Mesendoderm (in vitro differentiated cells): Measurements from ENCODE around the gene TSPAN10.
"Not testable (repeated sequence)": the region's sequence is repeated elsewhere in the genome, so short reads cannot be mapped to it uniquely, and the experiment has no call there.

Source experiments
- DNase-seq: peaks from one replicate; pipeline ENCODE4 v3.0.0; 2013
- H2AK5ac ChIP-seq: 2 replicates; pipeline ENCODE4 v1.6.1; 2013; ENCODE audit warnings: low read length, inconsistent platforms
- H2BK120ac ChIP-seq: 2 replicates; pipeline ENCODE4 v1.6.1; 2013; ENCODE audit warnings: low read depth, mild to moderate bottlenecking, low read length, moderate library complexity, mixed read lengths
- H2BK15ac ChIP-seq: replicated peaks from 2 replicates; pipeline ENCODE4 v1.6.1; 2013; ENCODE audit warnings: low read depth, mild to moderate bottlenecking, moderate library complexity
- H2BK5ac ChIP-seq: 2 replicates; pipeline ENCODE4 v1.6.1; 2013; ENCODE audit warnings: low read length, inconsistent platforms
- H3K18ac ChIP-seq: 2 replicates; pipeline ENCODE4 v1.6.1; 2013; ENCODE audit warnings: mild to moderate bottlenecking, low read length, mixed read lengths
- H3K23ac ChIP-seq: one replicate; pipeline ENCODE4 v1.6.1; 2013; ENCODE audit warnings: low read length
- H3K27ac ChIP-seq: 2 replicates; pipeline ENCODE4 v1.5.1; 2013; ENCODE audit warnings: low read depth, mild to moderate bottlenecking, inconsistent platforms, low read length, moderate library complexity
- H3K27me3 ChIP-seq: 2 replicates; pipeline ENCODE4 v1.6.1; 2013; ENCODE audit warnings: low read length, control low read depth, mild to moderate bottlenecking, inconsistent platforms; ENCODE audit not compliant: insufficient read depth, poor library complexity
- H3K36me3 ChIP-seq: 2 replicates; pipeline ENCODE4 v1.6.1; 2013; ENCODE audit warnings: low read length, inconsistent platforms; ENCODE audit not compliant: control insufficient read depth, insufficient read depth
- H3K4ac ChIP-seq: one replicate; pipeline ENCODE4 v1.6.1; 2013; ENCODE audit warnings: low read depth, mild to moderate bottlenecking, low read length, moderate library complexity
- H3K4me1 ChIP-seq: 2 replicates; pipeline ENCODE4 v1.6.1; 2013; ENCODE audit warnings: low read depth, low read length, inconsistent platforms; ENCODE audit not compliant: control insufficient read depth
- H3K4me2 ChIP-seq: 2 replicates; pipeline ENCODE4 v1.6.1; 2013; ENCODE audit warnings: low read length
- H3K4me3 ChIP-seq: 2 replicates; pipeline ENCODE4 v1.5.1; 2013; ENCODE audit warnings: mild to moderate bottlenecking, low read length
- H3K56ac ChIP-seq: one replicate; pipeline ENCODE4 v1.6.1; 2013; ENCODE audit warnings: low read length
- H3K79me1 ChIP-seq: 2 replicates; pipeline ENCODE4 v1.6.1; 2013; ENCODE audit warnings: low read length, inconsistent platforms
- H3K79me2 ChIP-seq: 2 replicates; pipeline ENCODE4 v1.6.1; 2013; ENCODE audit warnings: mild to moderate bottlenecking, low read length; ENCODE audit not compliant: control insufficient read depth, insufficient read depth
- H3K9ac ChIP-seq: 2 replicates; pipeline ENCODE4 v1.6.1; 2013; ENCODE audit warnings: low read length, inconsistent platforms
- H4K5ac ChIP-seq: one replicate; pipeline ENCODE4 v1.6.1; 2013; ENCODE audit warnings: low read length
- H4K8ac ChIP-seq: one replicate; pipeline ENCODE4 v1.6.1; 2013; ENCODE audit warnings: low read depth, mild to moderate bottlenecking, control low read depth, low read length, moderate library complexity
- WGBS: extraction: QIAGEN DNeasy Blood & Tissue Kit; methylation state at CpG from one replicate; pipeline ENCODE4 v1.1.7; 2013; ENCODE audit warnings: low lambda C conversion rate, missing lambda C conversion rate; ENCODE audit not compliant: insufficient coverage; ENCODE audit errors: extremely low coverage; 5-methylcytosine and 5-hydroxymethylcytosine counted together

Gene TSPAN10

GRCh38 chr17:81618307-81618706, 18.7 kb upstream of the TSPAN10 start:
- not testable (repeated sequence) for H3K18ac ChIP-seq, H3K9ac ChIP-seq, H4K8ac ChIP-seq, H3K27me3 ChIP-seq, H3K4me2 ChIP-seq, H3K4me1 ChIP-seq, DNase-seq, H2BK5ac ChIP-seq, H4K5ac ChIP-seq, H3K4ac ChIP-seq, H2BK15ac ChIP-seq, H3K4me3 ChIP-seq, H2BK120ac ChIP-seq, H3K56ac ChIP-seq, H2AK5ac ChIP-seq, H3K27ac ChIP-seq, H3K23ac ChIP-seq
- Histone ChIP-seq H3K79me1 (peaks cover 10% of the 10 kb centered on the region), H3K36me3 (peaks cover 16% of the 10 kb centered on the region), H3K79me2 (peaks cover 18% of the 10 kb centered on the region)
- no CpG with 5 or more reads among the region's 36 CpGs for WGBS

- no peak overlapping the region for H3K56ac ChIP-seq
- H3K9ac ChIP-seq, result no peak overlapping the region
- no peak overlapping the region for H4K5ac ChIP-seq
- H3K4ac ChIP-seq, result no peak overlapping the region
- no CpG with 5 or more reads among the region's 11 CpGs for WGBS
- H3K27ac ChIP-seq, result no peak overlapping the region
- peaks cover 6% of the 10 kb centered on the region for H3K79me2 ChIP-seq
- H2BK120ac ChIP-seq, result no peak overlapping the region
- H3K36me3 ChIP-seq, result peaks cover 17% of the 10 kb centered on the region
- no peak overlapping the region for H2BK15ac ChIP-seq
- H3K4me3 ChIP-seq, result no peak overlapping the region
- no peak for DNase-seq
- H3K23ac ChIP-seq, result no peak overlapping the region
- no peak overlapping the region for H3K4me2 ChIP-seq
- H2BK5ac ChIP-seq, result no peak overlapping the region
- H3K18ac ChIP-seq, result no peak overlapping the region
- no peak overlapping the region for H4K8ac ChIP-seq
- H2AK5ac ChIP-seq, result no peak overlapping the region
- no peaks in the 10 kb centered on the region for H3K27me3 ChIP-seq
- H3K79me1 ChIP-seq, result peaks cover 3% of the 10 kb centered on the region
- H3K4me1 ChIP-seq, result no peaks in the 10 kb centered on the region
These were observed 15.4 kb upstream of the TSPAN10 start for GRCh38 chr17:81621494-81622130.

GRCh38 chr17:81630274-81630673, 6.7 kb upstream of the TSPAN10 start:
- Histone ChIP-seq H2BK15ac (no peak overlapping the region), H3K27me3 (no peaks in the 10 kb centered on the region), H3K79me2 (peaks cover 23% of the 10 kb centered on the region), H3K23ac (no peak overlapping the region), H3K56ac (no peak overlapping the region), H3K79me1 (peaks cover 4% of the 10 kb centered on the region), H3K4ac (no peak overlapping the region), H3K4me2 (no peak overlapping the region), H3K4me3 (no peak overlapping the region), H3K36me3 (peaks cover 4% of the 10 kb centered on the region), H3K4me1 (no peaks in the 10 kb centered on the region), H3K27ac (no peak overlapping the region), H2BK5ac (no peak overlapping the region), H3K9ac (no peak overlapping the region), H4K8ac (no peak overlapping the region), H4K5ac (no peak overlapping the region), H2BK120ac (no peak overlapping the region), H2AK5ac (no peak overlapping the region), H3K18ac (no peak overlapping the region)
- WGBS, result no CpG with 5 or more reads among the region's 8 CpGs
- no peak for DNase-seq

- H3K36me3 ChIP-seq, result peaks cover 2% of the 10 kb centered on the region
- WGBS, result no CpG with 5 or more reads among the region's 7 CpGs
- H2BK15ac ChIP-seq, result no peak overlapping the region
- no peak overlapping the region for H3K4ac ChIP-seq
- no peak overlapping the region for H3K27ac ChIP-seq
- no peak overlapping the region for H3K4me3 ChIP-seq
- H3K79me1 ChIP-seq, result peaks cover 5% of the 10 kb centered on the region
- H2BK120ac ChIP-seq, result no peak overlapping the region
- H3K23ac ChIP-seq, result no peak overlapping the region
- DNase-seq, result peak; percentile 55
- H3K4me1 ChIP-seq, result no peaks in the 10 kb centered on the region
- no peaks in the 10 kb centered on the region for H3K27me3 ChIP-seq
- H3K18ac ChIP-seq, result no peak overlapping the region
- H3K79me2 ChIP-seq, result peaks cover 35% of the 10 kb centered on the region
- no peak overlapping the region for H2AK5ac ChIP-seq
- H4K5ac ChIP-seq, result no peak overlapping the region
- H3K9ac ChIP-seq, result no peak overlapping the region
- H2BK5ac ChIP-seq, result no peak overlapping the region
- no peak overlapping the region for H4K8ac ChIP-seq
- H3K56ac ChIP-seq, result no peak overlapping the region
- H3K4me2 ChIP-seq, result no peak overlapping the region
These were observed 5.5 kb upstream of the TSPAN10 start for GRCh38 chr17:81631482-81631881.

- Histone ChIP-seq H3K23ac (no peak overlapping the region), H3K4me2 (no peak overlapping the region), H3K27ac (no peak overlapping the region), H3K18ac (no peak overlapping the region), H2BK5ac (no peak overlapping the region), H3K27me3 (no peaks in the 10 kb centered on the region), H2AK5ac (no peak overlapping the region), H2BK120ac (no peak overlapping the region), H3K56ac (no peak overlapping the region), H3K36me3 (no peaks in the 10 kb centered on the region), H3K4me1 (no peaks in the 10 kb centered on the region), H3K79me2 (peaks cover 36% of the 10 kb centered on the region), H4K5ac (no peak overlapping the region), H3K79me1 (peaks cover 5% of the 10 kb centered on the region), H2BK15ac (no peak overlapping the region), H3K9ac (peak overlapping the region; percentile 84), H3K4me3 (no peak overlapping the region), H3K4ac (no peak overlapping the region), H4K8ac (no peak overlapping the region)
- WGBS, result no CpG with 5 or more reads among the region's 5 CpGs
- no peak for DNase-seq
These were observed 1.6 kb upstream of the TSPAN10 start for GRCh38 chr17:81635431-81635830.

- Histone ChIP-seq H4K8ac (no peak overlapping the region), H4K5ac (no peak overlapping the region), H3K9ac (peak overlapping the region; percentile 84), H3K36me3 (no peaks in the 10 kb centered on the region), H3K18ac (peak overlapping the region; percentile 98), H3K79me1 (peaks cover 5% of the 10 kb centered on the region), H3K27me3 (no peaks in the 10 kb centered on the region), H3K4ac (peak overlapping the region; percentile 95), H3K56ac (peak overlapping the region; percentile 87), H2AK5ac (no peak overlapping the region), H2BK5ac (no peak overlapping the region), H2BK15ac (no peak overlapping the region), H3K4me3 (peak overlapping the region; percentile 90), H3K4me2 (peak overlapping the region; percentile 90), H3K79me2 (peaks cover 36% of the 10 kb centered on the region), H3K4me1 (no peaks in the 10 kb centered on the region), H2BK120ac (no peak overlapping the region), H3K27ac (peak overlapping the region; percentile 79), H3K23ac (no peak overlapping the region)
- no CpG with 5 or more reads among the region's 18 CpGs for WGBS
- DNase-seq, result no peak
These were observed 957 bp upstream of the TSPAN10 start for GRCh38 chr17:81635973-81636504.
